GM19193 (cell line): ENCODE measurements around the gene CSNK2B.

ENCODE experiments used
- POLR2A ChIP-seq: IDR thresholded peaks from 4 replicates; pipeline ENCODE4 v1.6.1; 2011; ENCODE audit not compliant: insufficient read depth, insufficient read length; ENCODE audit errors: extremely low read depth

CSNK2B gene

DNA sequence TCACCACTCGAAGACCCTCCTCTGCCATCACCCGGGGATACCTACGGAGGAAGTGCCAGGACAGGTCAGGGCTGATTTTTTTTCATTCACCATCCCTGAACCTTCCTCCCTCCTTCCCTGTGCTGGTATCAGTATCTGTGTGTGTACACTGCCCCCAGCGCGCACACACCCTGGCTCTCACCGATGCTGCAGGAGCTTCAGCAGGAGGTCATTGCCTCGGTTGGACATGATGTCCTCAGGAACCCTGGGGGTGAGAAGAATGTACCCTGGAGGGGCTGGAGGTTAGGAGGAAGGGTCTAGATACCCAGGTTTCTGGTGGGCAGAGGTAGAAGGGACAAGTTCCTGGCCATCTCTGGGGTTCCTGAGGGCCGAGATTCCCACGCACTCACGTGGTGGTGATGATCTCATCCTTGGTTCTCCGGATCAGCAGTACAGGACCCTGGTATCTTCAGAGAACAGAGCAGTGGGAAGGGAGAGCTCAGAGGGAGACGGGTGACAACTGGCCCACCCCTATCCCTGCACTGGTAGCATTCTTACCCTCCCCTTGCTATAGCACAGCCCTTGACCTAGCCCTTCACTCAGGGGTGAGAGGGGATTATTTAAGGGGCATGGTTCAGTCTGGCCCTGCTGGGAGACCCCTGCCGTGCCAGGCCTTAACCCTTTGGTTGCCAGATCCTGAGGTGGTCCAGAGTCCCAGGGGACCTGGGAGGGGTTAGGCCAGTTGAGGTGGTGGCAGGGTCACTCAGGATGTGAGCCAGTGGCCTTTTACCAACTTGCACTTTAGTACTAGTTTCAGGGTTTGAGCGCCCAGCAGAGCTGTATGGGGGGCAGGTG, 22.2 kb downstream of the CSNK2B start:
- TF ChIP-seq POLR2A: no peak

DNA sequence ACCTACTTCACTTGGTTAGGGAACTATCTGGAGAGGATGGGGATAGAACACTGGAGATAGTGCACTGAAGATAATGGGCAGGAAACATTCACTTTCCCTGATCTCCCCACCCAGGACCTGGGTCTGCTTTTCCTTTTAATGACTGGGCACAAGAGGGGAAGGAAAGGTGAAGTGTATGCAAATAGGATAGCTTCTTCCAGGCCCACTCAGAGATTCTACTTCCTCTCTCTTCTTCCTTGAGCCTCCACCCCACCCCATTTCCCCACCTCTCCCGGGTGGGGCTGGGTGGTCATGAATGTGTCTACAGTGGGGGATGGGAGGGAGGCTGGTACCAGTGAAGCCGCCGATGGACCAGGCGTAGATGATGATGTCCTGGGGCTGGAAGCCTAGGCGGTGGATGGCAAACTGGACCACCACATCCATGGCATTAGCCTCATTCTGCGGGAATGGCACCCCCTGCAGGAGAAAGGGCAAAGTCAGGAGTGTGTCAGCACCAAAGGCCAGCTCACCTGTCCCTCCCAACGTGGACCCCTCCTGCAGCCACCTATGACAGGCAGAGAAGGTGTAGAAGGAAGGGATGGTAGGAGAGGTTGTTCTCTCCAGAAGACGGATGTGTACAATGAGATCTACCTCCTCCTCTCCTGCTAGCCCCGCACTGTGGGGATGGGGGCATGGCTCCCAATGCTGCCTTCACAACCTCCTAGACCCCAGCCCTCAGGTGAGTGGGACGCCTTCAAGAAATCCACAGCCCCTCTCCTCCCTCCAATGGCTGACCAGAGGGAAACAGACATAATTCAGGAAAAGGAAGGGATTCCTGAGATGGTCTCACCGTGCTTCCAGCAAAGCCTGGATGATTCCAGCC, 23.6 kb downstream of the CSNK2B start:
- no peak for TF ChIP-seq POLR2A

DNA sequence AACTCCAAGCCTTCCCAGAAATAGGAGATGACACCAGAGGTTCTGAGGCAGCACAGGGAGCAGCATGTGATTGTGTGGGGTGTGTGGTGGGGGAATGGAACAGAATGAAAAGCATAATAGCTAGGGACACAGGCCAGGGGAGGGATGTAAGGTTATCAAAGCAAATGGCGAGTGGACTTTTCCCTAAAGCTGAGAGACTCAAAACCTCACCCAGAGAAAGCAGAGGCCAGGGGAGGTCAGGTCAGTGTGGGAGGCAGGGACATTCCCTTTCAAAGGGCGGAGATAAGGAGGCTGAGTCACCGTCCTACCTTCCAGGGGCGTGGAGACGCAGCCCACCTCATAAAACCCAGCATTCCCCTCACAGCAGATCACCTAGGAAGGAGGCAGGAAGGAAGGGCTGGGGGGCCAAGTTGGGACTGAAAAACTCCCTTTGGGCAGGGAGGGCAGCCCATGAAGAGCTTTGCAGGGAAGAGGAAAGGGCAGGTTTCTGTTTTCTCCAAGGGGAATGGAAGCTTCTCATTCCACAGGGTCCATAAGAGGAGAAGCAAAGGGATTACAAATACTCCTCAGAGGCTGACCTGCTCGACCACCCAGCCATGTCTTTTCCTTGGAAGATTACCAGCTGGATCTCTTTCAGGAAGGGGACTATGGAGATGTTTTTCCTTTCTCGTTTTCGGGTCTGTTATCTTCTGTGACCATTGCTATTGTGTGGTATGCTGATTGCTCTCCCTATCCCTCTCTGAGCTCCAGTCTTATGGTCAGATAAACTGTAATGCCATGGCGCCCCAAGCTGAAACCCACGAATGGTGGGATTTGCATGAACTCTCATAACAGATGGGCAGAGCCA, 24.6 kb downstream of the CSNK2B start:
- no peak for TF ChIP-seq POLR2A

DNA sequence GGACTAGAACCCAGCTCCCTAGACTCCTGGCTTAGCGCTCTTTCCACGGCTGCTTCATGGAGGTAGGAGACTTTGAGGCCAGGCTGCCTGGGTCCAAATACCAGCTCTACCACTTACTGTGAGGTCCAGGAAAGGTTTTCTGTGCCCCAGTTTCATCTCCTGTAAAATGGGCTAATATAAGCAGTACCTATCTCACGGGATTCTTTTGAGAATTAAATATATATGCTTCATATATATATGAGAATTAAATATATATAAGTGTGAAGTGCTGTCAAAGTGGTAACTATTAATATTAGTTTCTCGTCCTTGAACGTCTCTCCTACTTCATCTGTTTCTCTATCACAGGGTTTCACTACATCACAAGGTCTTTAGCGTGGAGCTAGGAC, 25.2 kb downstream of the CSNK2B start:
- TF ChIP-seq POLR2A: no peak

DNA sequence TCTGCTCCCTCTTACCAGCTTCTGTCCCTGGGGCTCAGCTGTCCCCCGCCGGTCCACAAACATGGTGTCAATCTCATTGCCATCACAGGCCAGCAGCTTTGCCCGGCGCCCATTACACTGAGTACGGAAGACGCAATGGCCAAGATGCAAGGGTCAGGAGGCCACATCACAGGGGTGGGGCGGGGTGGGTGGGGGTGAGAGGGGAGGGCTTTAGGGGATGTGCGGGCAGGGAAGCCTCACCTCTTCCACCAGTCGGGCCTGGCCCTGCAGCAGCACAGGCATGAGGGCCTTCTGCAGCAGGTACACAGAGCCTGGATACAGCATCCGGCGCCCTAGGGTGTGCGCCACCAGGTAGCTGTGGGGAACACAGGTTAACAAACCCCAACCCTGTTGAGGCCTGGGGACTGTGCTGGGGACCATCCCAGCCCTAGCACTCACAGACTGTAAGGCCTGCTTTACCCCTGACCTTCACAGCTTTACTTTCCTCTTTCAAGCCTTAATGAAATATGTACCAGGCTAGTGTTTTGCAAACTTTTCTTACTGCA, 25.8 kb downstream of the CSNK2B start:
- TF ChIP-seq POLR2A: no peak

DNA sequence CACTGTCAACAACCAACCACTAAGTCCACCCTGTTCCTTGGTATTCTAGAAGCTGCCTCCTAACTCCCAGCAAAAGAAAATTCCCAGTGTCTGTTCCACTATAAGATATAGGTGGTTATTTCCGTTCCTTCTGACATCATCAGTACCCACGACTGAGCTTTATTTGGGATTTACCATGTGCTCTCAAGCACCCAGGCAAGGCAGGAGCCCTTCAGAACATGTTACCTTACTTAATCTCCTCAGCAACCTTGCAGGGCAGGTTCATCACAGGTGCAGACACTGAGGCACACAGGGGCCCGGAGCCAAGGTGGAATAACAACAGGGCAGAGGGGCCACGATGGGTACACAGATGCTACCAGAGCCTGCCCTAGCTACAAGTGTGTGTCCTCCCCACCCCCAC, 26.5 kb downstream of the CSNK2B start:
- TF ChIP-seq POLR2A: no peak

DNA sequence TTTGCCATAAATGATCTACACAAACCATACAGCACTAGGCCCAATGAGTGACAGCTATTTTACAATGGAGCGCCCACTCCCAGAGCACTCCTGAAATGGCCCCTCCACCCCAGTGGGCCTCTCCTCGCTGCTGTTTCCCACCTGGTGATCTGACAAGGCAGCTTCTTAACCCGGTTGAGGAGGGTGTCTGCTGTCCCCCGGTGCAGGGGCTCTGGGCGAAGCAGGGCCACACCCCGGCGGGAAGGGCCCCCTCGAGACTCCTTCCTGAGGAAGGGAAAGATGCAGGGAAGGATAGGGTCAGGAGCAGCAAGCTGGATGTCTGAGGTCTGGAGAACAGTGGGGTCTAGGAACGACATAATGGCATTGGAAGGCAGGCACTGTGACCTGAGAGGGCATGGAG, 27.0 kb downstream of the CSNK2B start:
- no peak for TF ChIP-seq POLR2A

DNA sequence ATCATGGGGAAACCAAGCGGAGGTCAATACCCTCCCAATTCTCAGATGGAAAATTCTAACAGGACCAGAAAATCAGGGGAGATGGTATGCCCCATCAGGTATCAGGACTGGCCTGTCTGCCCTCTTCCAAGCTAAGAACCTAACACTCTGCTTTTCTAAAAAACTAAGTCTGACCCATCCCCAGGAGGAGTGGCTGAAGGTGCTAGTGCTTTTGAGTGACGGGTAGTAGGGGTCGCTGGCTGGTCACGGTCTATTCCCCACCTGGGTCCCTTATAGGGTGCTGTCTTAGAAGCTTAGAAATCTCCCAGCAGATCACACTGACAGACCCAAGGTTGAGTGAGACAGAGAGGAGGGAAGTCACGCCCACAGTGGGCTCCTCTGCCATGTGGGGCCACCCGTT, 27.7 kb downstream of the CSNK2B start:
- TF ChIP-seq POLR2A: no peak

DNA sequence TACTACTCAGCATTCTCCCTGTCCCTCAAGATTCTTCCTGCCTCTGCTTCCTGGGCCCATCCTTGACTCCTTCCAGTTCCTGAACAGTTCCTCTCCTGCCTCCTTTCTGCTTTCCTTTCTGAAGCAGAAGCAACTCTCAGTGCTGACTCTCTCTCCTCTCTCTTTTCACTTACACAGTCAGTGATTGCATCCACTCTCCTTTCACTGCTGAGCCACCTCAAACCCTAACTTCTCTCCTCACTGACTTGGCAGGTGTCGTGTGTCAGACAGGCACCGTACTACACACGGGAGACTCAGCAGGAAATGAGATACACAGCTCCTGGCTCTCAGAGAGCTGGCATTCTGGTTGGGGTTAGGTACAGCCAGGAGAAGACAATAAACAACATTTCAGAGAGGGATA, 31.7 kb downstream of the CSNK2B start:
- no peak for TF ChIP-seq POLR2A

DNA sequence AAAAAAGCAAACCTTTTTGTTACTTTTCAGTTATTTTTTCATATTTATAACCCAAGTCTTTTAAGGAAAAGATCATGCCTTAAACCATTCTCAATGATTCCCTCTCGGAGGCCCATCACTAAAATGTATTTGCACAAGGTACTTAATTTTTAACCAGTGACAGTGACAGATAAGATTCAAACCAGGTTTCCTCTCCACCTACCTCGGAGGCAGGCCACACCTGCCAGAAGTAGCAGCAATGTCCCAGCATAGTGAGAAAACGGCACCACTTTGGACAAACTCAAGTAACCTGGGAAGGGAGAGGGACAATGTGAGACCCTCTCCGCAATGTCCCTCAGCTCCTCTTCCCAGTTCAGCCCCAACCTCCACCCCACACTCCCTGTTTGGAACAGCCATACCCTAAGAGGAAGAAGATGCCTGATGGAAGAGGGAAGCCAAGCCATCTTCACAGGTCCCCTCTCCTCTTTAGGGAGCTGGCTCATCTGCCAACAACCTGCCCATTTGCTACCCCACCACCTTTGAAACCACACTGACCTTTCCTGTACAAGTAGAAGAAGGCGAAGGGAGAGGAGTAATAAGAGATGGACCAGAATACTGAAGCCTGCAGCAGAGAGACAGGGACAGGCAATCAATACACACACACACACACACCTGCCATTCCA, 35.0 kb downstream of the CSNK2B start:
- TF ChIP-seq POLR2A: no peak

DNA sequence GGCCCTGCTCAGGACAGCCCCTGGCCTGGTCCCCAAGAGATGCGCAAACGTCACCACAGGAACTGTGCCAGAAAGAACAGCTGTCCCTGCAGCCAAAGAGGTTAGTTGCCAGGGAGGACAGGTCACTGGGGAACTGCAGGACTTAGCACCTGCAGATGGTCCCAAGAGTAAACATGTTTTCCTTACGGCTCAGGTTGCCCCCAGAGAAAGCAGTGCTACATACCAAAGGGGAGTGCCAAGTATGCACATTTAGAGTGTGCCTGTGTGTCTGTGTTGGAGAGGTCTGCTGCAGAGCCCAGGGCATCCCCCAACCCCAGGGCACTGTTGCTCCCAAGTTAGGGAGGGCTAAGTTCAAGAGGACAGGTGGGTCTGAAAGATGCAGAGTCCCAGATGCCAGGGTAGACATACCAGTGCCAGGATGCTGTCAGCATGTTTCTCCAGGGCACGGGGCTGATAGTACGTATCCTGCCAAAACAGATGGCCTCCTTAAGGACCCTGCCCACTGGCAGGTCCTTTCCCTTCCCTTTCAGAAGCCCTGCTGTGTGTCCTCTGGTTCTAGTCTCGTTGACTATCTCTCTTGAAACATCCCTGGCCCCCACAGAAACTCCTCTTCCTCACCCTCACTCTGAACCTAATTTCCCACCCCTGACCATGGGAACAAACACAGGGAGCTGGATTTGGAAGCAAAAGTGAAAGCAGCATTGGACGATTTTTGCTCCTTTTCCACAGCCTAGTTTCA, 36.0 kb downstream of the CSNK2B start:
- no peak for TF ChIP-seq POLR2A

DNA sequence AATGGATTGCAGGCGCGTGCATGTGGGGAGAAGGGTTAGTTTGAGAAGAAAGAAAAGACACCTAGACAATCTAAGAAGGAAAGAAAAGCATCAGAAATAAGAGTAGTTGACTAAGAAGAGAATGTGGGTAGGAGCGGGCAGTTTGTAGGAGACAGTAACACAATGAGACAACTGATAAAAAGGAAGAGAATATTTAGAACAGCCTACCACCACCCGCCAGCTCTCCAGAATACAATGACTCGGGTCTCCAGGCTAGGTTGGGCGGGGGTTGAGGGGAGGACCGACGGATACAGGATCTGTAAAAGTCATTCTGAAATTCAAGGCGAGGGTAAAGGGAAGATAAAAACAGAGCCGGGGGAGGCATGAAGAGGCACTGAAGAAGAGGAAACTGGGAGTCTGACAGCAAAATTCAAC, 36.5 kb downstream of the CSNK2B start:
- no peak for TF ChIP-seq POLR2A

DNA sequence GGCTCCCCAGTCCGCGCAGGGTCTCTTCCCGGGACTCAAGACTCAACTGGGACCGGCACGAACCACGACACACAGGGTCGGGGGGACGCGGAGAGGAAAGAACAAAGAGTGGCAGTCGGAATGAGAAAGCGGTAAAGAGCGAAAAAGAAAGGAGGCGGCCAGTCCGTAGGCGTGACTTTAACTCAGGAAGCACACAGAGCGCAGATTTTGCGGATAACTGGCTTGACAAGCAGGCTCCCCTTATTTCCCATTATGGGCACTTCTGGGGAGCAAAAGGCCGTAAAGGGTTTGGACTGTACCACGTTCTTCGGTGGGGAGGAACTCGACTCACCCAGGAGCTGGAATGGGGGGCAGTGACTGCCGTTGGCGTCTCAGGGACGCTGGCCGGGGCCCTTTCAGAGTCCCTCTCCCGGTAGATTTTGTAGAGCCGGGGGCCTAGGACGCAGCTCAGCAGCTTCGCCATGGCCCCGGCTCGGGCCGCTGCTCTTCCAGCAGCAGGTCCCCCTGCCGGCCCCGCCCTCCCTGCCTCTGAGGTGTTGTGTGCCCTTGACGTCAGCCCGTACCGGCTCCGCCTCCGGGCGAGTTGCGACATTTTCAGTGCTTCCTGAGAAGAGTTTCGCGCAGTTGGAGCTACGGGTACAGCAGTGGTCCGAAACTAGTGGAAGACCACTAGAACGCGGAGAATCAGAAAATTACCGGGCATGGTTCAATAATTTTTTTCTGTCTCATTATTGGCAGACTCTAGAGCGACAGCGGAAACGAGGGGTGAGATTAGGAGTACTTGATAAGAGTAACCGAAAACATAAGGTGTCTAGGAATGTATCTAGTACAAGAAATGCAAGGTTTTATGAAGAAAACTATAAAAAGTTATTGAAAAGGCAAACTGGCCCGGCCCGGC, 37.2 kb downstream of the CSNK2B start, which contains the start of gene ABHD16A:
TSS of gene ABHD16A (minus strand) at position 506 of the 898 bp plus-strand sequence. CDS start at position 463, 43 bp downstream.
- peak; percentile 91 for TF ChIP-seq POLR2A
